NCI-H146 treated with DMSO at 0.1 percent for 48 hours (cell line): Measurements from ENCODE around the gene SLC10A3.

ENCODE experiments used
- DNase-seq: peaks from one replicate; lab custom pipeline; 2025; ENCODE audit not compliant: unreplicated experiment; lab: John Stamatoyannopoulos, UW

The SLC10A3 gene

DNA sequence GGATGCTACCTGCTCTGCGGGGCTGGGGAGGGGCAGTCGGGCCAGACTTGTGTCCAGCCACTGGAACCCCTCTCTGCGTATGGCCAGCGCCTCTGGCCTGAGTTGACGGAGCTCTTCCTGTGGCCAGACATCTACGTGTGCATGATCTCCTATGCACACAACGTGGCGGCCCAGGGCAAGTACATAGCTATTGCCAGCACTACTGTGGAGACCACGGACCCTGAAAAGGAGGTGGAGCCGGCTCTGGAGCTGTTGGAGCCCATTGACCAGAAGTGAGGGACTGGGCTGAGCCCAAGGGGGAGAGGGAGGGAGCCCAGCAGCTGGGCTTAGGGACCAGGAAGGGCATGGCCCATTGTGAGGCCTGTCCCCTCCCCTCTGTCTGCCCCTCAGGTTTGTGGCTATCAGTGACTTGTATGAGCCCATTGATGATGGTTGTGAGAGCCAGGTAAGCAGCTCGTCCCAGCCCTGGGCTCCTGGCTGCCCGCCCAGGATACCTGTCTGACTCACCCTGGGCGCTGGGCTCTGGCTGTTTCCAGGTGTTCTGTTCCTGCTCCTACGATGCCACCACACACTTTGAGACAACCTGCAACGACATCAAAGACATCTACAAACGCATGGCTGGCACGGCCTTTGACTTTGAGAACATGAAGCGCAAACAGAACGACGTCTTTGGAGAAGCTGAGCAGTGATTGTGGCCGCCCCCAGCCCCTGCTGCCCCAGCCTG, 48.3 kb downstream of the SLC10A3 start:
- DNase-seq: no peak

DNA sequence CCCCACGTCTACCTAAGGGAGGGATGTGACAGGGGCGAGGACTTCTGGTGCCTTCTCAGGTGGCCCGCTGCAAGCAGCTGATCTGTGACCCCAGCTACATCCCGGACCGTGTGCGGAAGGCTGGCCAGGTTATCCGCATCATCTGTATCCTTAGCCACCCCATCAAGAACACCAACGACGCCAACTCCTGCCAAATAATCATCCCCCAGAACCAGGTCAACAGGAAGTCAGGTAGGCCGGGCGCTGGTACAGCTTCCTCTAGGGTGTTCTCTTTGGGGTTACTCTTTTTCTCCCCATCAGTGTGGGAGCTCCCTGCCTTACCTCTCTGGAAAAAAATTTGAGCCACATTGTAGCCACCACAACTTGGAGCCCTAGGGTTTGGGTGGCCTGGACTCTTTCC, 48.9 kb downstream of the SLC10A3 start:
- no peak for DNase-seq

DNA sequence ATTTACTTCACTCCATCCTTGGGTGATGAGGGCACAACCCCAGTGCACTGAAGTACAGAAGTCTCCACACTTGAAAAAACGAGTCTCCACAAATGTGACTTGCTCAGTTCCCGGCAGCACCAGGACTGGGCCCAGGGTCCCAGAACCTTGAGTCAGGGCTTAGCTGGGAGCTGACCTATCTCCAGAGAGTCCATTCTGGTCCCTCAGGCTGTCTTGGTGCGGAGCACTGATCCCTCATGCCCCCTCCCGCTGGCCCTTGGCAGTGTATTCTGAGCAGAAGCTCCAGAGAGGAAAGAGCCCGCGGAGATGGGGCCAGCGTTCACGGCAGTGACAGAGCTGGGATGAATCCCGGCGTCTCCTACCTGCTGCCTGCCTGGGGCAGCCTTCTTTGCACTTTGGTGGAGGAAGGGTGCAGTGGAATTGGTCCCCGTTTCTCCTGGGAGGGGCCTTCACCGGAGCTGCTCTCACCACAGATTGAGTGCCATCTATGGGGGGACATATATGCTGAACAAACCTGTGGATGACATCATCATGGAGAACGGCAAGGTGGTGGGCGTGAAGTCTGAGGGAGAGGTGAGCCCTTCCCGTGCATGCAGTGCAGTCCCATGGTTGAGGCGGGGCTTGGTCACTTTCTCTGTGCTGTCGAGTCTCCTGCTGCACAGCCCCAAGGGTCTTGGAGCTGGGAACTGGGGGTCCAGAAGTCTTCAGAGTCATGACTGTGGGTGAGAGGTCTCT, 49.6 kb downstream of the SLC10A3 start:
- DNase-seq: no peak

DNA sequence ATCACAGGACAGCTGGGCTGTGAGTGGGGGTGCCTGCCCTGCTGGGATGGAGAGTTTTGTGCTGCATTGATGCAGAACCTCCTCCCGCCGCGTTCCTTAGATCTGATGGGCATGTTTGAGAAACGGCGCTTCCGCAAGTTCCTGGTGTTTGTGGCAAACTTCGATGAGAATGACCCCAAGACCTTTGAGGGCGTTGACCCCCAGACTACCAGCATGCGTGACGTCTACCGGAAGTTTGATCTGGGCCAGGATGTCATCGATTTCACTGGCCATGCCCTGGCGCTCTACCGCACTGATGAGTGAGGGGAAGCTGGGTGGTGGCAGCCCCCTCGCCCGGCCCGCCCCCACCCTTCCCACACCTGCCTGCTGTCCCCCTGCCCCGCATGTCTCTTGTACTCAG, 50.6 kb downstream of the SLC10A3 start:
- DNase-seq: no peak

DNA sequence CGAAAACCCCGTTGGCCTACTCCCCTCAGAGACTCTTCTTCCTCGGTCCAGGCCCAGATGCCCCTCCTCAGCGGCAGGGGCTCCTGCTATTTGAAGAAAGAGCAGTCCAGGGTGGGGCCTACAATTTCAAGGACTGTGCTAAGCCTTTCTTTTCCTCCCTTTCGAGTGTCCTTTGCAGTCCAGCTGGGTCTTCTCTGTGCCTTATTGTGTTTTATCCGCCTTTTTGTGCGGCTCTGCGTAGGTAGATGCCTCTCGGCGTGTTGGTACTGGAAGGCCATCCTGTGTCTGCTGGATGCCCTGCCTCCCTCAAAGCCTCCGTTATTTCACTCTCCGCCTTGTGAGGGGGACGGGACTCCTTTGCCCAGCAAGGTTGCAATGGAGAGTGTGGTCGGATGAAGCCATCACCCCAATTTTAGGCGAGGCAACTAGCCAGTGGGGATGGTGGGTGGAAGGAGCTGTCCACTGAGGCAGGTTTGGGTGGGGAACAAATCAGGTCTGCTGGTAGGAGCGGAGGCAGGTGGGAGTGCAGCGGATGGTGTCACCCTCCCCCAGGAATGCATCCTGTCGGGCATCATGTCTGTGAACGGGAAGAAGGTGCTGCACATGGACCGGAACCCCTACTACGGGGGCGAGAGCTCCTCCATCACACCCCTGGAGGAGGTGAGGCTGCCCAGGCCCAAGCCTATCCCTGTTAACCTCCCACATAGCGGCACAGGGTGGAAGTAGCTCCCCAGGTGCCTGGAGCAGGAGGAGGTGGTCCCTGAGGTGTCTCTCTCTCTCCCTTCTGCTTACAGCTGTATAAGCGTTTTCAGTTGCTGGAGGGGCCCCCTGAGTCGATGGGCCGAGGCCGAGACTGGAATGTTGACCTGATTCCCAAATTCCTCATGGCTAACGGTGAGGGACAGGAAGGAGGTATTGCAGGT, 52.2 kb downstream of the SLC10A3 start:
- no peak for DNase-seq
